ENCODE results near the gene PDSS2. TPM values are rescaled to one million over a fixed set of nuclear protein-coding genes. Genes with fewer than 3 reads are reported as not detected.

The PDSS2 gene
- total RNA-seq, 2 donors from 2014 or later: 6.2 to 10.9 TPM

GRCh38 chr6:107354451-107354850 is 104.9 kb downstream of the PDSS2 start:
- TF ChIP-seq, protein P1, sequence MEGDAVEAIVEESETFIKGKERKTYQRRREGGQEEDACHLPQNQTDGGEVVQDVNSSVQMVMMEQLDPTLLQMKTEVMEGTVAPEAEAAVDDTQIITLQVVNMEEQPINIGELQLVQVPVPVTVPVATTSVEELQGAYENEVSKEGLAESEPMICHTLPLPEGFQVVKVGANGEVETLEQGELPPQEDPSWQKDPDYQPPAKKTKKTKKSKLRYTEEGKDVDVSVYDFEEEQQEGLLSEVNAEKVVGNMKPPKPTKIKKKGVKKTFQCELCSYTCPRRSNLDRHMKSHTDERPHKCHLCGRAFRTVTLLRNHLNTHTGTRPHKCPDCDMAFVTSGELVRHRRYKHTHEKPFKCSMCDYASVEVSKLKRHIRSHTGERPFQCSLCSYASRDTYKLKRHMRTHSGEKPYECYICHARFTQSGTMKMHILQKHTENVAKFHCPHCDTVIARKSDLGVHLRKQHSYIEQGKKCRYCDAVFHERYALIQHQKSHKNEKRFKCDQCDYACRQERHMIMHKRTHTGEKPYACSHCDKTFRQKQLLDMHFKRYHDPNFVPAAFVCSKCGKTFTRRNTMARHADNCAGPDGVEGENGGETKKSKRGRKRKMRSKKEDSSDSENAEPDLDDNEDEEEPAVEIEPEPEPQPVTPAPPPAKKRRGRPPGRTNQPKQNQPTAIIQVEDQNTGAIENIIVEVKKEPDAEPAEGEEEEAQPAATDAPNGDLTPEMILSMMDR (IDR thresholded peaks at IDR 0.05): no peak
- no peak for TF ChIP-seq POLR2A (IDR thresholded peaks at IDR 0.05)
- Histone ChIP-seq H3K27me3 (no peaks in the 10 kb centered on the region), H3K4me3 (no peak overlapping the region), H3K4me1 (no peaks in the 10 kb centered on the region), H3K27ac (no peak overlapping the region), H3K36me3 (replicated peaks in 1 of 2; ENCODE audit: insufficient read depth in 1 of 2, low read depth in 2 of 2) (no peaks in the 10 kb centered on the region), H3K9me3 (no peaks in the 10 kb centered on the region)
- ATAC-seq: no peak
- 29 to 36% methylated on average over 2 of the region's 2 CpGs for WGBS, 2 donors
- intact Hi-C loops (cut with DNase I): no loop called here
- DNase-seq: no peak

DNA sequence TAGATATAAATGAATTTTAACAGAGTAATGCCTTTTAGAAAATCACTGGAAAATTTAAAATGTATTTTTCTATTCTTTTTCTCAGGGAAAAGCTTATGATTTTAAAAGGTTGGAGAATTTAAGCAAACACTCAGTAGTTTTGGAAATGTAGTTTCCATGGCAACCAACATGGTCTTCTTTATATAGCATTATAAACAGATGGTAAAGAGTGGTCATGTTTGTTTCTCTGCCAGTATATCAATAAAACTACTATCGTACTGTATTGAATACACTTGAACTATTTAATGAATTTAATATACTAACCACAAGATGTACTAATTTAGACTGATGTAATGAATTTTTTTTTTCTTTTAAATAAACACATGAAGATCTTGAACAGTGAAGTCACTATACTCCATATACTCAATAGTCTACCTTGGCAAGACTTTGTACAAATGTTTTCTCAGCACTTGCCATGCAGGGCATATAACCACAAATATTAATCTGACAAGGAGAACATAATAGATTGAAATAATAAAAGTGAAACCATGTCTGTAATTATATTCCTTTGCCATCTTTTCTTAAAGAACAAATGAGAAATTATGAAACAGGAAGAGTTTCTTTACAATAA is 105.5 kb downstream of the PDSS2 start:
- WGBS, 2 donors: 73 to 87% methylated on average over 1 of the region's 1 CpG
- H3K36me3 ChIP-seq (replicated peaks in 1 of 2; ENCODE audit: insufficient read depth in 1 of 2, low read depth in 2 of 2): no peaks in the 10 kb centered on the region
- ATAC-seq: no peak
- H3K4me3 ChIP-seq: no peak overlapping the region
- TF ChIP-seq, protein P1 (IDR thresholded peaks at IDR 0.05): no peak
- H3K27me3 ChIP-seq: no peaks in the 10 kb centered on the region
- intact Hi-C loops (cut with DNase I): no loop called here
- H3K27ac ChIP-seq: no peak overlapping the region
- H3K4me1 ChIP-seq: no peaks in the 10 kb centered on the region
- H3K9me3 ChIP-seq: no peaks in the 10 kb centered on the region
- no peak for DNase-seq

DNA sequence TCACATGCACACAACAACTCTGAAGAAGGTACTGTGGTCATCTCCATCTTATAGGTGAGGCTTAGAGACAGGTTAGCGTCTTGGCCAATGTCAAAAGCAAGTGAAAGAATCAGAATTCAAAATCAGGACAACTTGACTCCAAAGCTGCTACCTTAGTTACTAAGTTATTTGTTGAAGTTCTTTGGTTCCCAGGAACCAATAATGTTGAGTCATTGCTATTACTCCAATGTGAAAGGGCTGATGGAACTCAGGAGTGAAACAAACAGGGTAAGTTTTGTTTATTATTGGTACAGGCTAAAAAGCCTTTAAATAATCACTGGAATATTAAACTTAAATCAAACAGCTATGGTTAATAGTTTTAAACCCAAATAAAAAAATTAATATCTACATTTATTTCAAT is 111.1 kb downstream of the PDSS2 start:
- no peak for TF ChIP-seq POLR2A (IDR thresholded peaks at IDR 0.05)
- TF ChIP-seq, protein P1 (IDR thresholded peaks at IDR 0.05): no peak
- ATAC-seq (no peak), DNase-seq (no peak)
- Histone ChIP-seq H3K27ac (no peak overlapping the region), H3K36me3 (replicated peaks in 1 of 2; ENCODE audit: insufficient read depth in 1 of 2, low read depth in 2 of 2) (no peaks in the 10 kb centered on the region), H3K4me1 (no peaks in the 10 kb centered on the region), H3K9me3 (no peaks in the 10 kb centered on the region), H3K27me3 (no peaks in the 10 kb centered on the region), H3K4me3 (no peak overlapping the region)
- intact Hi-C loops (cut with DNase I): no loop called here
- WGBS, 2 donors: 96 to 100% methylated on average over 1 of the region's 1 CpG

GRCh38 chr6:107345393-107345792 is 114.0 kb downstream of the PDSS2 start:
- ATAC-seq (no peak), DNase-seq (no peak)
- no peaks in the 10 kb centered on the region for H3K36me3 ChIP-seq (replicated peaks in 1 of 2; ENCODE audit: insufficient read depth in 1 of 2, low read depth in 2 of 2)
- no peaks in the 10 kb centered on the region for H3K27me3 ChIP-seq
- no peak overlapping the region for H3K27ac ChIP-seq
- H3K4me1 ChIP-seq: no peaks in the 10 kb centered on the region
- H3K9me3 ChIP-seq: no peaks in the 10 kb centered on the region
- intact Hi-C loops (cut with DNase I): no loop called here
- TF ChIP-seq, protein P1 (IDR thresholded peaks at IDR 0.05): no peak
- no peak for TF ChIP-seq POLR2A (IDR thresholded peaks at IDR 0.05)
- H3K4me3 ChIP-seq: no peak overlapping the region

DNA sequence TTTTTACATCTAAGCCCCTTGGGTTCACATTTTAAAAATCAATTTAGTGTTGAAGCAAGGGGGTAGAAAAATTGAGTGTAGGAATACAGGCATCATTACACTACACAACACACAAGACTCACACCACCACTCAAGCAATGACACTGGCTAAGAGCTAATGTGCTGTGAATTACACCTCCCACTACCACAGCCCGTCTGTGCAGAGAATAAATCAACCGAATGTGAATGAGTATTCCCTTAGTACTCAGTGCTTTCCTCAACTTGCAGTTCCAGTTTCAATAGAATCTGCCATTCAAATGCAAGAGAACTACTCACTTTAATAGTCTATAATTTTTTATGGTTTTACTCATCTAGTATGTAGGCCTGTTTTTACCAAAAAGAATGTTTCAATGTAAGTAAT is 114.4 kb downstream of the PDSS2 start:
- no peak for DNase-seq
- H3K36me3 ChIP-seq (replicated peaks in 1 of 2; ENCODE audit: insufficient read depth in 1 of 2, low read depth in 2 of 2): no peaks in the 10 kb centered on the region
- no peak overlapping the region for H3K4me3 ChIP-seq
- no peaks in the 10 kb centered on the region for H3K4me1 ChIP-seq
- no peaks in the 10 kb centered on the region for H3K27me3 ChIP-seq
- intact Hi-C loops (cut with DNase I): no loop called here
- no peak for TF ChIP-seq POLR2A (IDR thresholded peaks at IDR 0.05)
- TF ChIP-seq, protein P1 (IDR thresholded peaks at IDR 0.05): no peak
- ATAC-seq: no peak
- 82 to 100% methylated on average over 2 of the region's 2 CpGs for WGBS, 2 donors
- H3K9me3 ChIP-seq: no peaks in the 10 kb centered on the region
- H3K27ac ChIP-seq: no peak overlapping the region

All from body of pancreas (tissue), 4 donors.